HG03175 (cell line): Measurements from ENCODE around the gene TMEM91.

ENCODE experiments used
- ATAC-seq: cut with Tn5 transposase; IDR thresholded peaks from one replicate; pipeline ENCODE4 v1.9.1; 2021; ENCODE audit warnings: mild to moderate bottlenecking, moderate library complexity; ENCODE audit not compliant: unreplicated experiment

TMEM91 gene

GRCh38 chr19:41427647-41428480 lies 51.5 kb downstream of the TMEM91 start:
- ATAC-seq, result no peak

GRCh38 chr19:41428481-41428859 lies 52.1 kb downstream of the TMEM91 start:
- no peak for ATAC-seq

GRCh38 chr19:41430922-41431321 lies 54.6 kb downstream of the TMEM91 start:
- no peak for ATAC-seq

- ATAC-seq, result no peak
These were observed 55.4 kb downstream of the TMEM91 start for GRCh38 chr19:41431426-41432386.

- no peak for ATAC-seq
These were observed 56.8 kb downstream of the TMEM91 start for GRCh38 chr19:41433171-41433570.
